GM19468 (cell line): ENCODE data around the gene NCEH1.
"Not testable (repeated sequence)": the region's sequence is repeated elsewhere in the genome, so short reads cannot be mapped to it uniquely, and the experiment has no call there.

ENCODE experiments used
- ATAC-seq: cut with Tn5 transposase; IDR thresholded peaks from one replicate; pipeline ENCODE4 v1.9.1; 2021; ENCODE audit warnings: mild to moderate bottlenecking, moderate library complexity, moderate number of reproducible peaks; ENCODE audit not compliant: unreplicated experiment; ENCODE audit errors: extremely low read depth

Gene NCEH1, protein sequence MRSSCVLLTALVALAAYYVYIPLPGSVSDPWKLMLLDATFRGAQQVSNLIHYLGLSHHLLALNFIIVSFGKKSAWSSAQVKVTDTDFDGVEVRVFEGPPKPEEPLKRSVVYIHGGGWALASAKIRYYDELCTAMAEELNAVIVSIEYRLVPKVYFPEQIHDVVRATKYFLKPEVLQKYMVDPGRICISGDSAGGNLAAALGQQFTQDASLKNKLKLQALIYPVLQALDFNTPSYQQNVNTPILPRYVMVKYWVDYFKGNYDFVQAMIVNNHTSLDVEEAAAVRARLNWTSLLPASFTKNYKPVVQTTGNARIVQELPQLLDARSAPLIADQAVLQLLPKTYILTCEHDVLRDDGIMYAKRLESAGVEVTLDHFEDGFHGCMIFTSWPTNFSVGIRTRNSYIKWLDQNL

DNA sequence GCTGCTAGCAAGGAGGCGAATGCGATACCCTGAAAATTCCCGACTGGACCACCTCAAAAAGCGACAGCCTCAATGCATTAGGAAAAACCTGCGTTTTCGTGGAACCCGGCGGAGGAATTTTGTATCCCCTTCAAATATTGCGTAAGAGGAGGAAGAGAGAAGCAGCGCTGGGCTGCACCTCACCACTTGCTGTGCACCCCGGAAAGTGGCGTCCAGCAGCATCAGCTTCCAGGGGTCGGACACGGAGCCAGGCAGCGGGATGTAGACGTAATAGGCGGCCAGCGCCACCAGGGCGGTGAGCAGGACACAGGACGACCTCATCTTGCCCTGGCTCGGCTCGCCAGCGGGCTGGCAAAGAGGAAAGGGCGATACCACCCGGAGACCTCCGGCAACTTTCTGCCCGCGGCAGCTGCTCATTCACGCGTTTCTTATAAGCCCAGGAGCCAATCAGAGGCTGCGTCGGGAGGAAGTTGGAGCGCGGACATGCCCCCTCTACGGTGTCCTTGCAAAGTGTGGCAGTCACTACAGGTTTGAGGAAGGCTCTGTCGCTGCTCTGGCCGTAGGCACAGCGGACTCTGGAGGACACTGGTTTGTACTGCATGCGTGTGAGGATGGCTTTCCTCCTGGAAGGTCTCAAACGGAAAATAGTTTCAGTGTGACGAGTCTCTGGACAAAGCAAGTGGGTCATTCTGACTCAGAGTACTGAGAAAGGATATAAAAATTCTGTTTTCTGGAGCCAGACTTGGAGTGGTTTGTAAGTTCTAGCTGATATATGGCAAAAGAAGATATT lies at the start of gene NCEH1:
Gene NCEH1 (minus strand): TSS at position 404 of the 790 bp plus-strand sequence. CDS start 83 bp downstream, at position 321.
- ATAC-seq, result peak; percentile 100

DNA sequence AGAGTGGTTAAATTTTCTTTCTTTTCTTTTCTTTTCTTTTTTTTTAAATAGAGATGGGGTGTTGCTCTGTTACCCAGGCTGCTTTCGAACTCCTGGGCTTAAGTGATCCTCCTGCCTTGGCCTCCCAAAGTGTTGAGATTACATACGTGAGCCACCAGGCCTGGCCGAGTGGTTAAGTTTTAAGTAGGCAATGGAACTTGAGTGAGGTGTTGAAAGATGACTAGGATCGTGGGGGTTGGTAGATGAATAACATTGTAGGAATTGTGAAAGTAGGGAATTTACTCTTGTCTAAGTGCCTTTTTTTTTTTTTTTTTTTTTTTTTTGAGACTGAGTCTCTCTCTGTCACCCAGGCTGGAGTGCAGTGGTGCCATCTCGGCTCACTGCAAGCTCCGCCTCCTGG lies 49.5 kb upstream of the NCEH1 start:
- not testable (repeated sequence) for ATAC-seq

DNA sequence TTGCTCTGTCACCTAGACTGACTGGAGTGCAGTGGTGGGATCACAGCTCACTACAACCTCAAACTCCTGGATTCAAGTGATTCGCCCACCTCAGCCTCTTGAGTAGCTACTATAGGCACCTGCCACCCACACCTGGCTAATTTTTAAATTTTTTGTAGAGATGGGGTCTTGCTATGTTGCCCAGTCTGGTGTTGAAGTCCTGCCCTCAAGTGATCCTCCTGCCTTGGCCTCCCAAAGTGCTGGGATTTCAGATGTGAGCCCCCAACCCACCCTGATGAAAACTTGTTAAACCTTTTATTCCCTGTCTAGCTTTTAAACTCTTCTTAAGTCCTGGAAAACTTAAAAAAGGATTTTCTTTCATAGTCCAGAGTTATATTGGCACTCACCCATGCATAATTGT lies 42.3 kb upstream of the NCEH1 start:
- no peak for ATAC-seq

DNA sequence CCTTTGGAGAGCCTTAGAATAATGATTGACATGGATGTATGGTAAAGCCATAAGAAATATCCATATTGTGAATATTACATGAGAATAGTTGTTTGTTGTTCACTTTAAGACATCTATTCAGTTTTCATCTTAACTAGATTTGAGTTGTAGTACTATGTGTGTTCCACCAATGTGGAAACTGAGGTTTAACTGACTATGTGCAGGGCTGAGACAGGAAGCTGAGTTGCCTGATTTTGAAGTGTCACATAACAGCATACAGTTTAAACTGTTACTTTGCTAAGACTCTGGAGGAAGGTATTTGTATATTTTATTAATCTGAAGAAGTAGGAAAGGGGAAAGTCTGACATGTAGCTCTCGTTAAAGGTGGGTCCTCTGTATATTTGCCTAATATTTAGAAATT lies 41.8 kb upstream of the NCEH1 start:
- ATAC-seq, result no peak

DNA sequence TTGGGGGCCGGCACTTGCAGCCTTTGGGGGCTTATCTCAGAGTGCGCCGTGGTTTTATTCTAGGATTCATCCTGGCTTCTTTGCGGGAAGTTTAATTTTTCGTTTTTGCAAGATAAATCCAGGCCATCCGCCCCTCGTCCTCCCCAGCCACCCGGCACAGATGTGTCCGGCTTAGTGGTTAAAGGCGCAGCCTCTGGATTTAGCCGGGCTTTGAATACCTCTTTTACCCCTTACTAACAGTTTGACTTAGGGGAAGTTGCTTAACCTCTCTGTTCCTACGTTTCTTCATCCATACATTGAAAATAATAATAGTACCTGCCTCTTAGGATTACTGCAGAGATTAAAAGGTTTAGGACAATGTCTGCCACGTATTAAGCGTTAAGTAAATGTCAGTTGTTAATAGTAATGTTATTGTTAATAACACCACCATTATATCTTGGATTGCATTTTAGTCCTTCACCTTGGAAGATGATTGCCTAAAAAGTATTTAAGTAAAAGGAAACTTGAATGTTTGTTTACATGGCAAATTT lies 40.4 kb upstream of the NCEH1 start:
- ATAC-seq, result no peak

DNA sequence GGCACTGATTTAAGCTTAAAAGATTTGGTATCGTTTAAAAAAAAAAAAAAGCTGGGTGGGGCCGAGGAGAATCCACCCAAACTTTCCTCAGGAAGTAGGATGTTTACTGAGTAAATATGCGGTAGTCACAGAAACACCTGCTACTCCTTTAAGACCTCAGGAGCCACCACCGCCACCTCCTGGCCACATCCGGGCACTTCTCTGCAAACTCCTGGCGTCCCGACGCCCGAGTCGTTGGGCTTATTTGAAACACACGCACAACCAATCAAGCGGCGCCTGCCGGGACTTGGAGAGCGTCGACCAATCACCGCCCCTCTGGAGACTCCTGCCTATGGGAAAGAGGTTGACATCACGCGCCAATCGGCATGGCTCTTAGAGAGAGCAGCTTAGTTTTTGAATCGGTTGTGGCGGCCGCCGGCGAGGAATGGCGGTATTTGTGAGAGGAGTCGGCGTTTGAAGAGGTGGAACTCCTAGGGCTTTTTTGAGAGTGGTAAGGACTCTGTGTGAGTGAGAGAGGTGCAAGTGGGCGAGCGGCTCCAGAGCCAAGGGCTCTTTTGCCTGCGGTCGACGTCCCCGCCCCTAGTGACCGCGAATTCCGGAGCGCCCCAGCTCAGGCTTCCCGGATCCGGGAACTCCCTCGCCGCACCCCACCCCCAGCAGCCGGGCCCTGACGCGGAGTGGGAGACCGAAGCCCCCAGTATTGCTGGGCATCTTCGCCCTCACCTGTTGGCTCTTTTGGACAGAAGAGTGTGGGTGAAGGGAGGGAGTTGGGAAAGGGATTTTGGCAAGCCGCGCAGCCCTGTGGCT lies 39.7 kb upstream of the NCEH1 start, which contains the start of gene ECT2:
Gene ECT2 (plus strand): TSS at position 359 of the 807 bp plus-strand sequence. CDS start 3,805 bp downstream, outside the sequence.
- ATAC-seq, result peak; percentile 97

DNA sequence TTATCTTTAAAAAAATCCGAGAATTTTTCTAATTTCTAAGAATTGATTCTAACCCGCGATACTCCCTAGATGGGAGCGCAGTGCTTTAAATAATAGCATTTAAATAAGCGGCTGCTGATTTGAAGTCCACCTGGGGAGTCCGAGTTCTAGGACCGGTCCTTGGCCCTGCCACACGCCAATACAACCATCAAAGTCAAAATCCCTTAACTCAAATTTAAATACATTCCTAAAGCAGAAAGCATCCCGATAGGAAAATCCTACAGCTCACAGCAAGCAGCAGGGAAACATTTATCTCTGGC lies 39.2 kb upstream of the NCEH1 start:
- no peak for ATAC-seq

DNA sequence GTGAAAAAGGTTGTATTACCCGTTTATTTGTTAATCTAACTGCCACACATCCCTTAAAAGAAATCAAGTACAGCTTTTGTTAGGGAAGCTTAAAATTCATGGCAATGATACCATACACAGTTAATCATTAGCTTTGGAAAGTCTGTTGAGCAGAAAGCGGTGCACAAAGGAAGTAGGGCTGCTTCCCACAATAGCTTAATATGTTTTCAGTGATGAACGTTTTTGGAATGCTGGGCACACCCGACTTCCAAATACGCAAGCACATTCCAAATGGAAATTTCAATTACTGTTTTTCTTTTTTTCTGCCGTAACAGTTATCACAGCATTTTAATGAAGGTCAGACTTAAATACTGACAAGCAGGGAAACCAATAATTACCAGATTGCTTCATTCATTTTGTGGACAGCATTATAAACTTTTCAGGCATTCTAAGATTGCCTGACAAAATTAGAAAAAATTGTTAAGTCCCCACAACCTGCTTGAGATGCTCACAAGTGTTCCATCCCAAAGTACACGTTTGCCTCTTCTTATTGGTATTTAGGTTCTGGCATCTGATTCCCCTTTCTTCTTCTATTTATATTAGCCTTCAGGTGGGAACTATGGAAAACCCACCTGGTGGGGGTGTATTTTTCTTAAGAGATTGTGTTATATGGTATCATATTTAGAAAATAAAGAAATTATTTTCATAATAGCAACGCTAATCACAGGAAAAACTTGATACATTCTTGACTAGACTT lies 38.5 kb upstream of the NCEH1 start:
- no peak for ATAC-seq

DNA sequence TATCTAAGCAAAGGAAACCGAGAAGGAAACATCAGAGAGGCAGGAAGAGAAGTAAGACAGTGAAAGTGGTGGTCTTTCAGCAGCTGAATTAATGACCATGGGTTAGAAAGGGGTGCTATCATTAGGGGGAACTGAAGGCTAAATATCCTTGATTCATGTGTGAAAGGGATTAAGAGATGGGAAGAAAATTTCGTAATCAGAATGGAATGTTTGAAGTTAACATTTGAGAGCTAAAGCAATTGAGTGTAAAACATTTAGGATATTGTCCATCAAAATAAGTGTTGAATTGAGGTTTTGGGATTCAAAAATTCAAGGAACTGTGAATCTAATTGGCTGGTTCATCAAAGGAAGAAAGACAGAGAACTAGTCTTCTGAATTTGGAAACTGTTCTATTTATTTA lies 35.6 kb upstream of the NCEH1 start:
- ATAC-seq, result no peak

DNA sequence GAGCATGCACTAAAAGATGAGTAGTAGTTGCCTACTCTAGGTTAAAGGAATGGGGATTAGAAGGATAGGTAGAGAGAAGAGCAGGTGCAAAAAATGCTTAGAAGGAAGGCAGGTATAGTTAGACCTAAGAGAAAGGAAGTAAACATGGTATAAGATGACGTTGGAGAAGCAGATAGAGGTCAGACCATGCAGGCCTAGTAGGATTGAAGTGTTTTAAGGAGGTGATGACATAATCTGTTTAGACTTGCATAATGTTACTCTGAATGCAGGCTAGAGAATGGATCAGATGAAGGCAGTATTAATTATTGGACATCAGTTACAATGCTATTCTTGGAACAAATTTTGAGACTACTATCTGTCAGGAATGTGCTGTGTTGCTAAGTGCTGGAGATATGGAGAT lies 28.6 kb upstream of the NCEH1 start:
- ATAC-seq, result no peak

DNA sequence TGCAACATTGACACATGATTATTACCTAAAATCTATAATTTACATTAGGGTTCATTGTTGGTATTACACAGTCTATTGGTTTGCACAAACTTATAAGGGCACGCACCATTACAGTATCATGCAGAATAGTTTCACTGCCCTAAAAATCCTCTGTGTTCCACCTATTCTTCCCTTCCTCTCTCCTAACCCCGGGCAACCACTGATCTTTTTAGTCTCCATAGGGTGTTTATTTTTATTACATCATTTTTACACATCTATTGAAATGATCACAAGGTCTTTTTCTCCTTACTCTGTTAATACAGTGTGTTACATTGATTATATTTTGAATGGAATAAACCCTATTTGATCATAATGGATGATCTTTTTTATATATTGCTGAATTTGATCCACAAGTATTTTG lies 24.1 kb upstream of the NCEH1 start:
- ATAC-seq, result no peak

DNA sequence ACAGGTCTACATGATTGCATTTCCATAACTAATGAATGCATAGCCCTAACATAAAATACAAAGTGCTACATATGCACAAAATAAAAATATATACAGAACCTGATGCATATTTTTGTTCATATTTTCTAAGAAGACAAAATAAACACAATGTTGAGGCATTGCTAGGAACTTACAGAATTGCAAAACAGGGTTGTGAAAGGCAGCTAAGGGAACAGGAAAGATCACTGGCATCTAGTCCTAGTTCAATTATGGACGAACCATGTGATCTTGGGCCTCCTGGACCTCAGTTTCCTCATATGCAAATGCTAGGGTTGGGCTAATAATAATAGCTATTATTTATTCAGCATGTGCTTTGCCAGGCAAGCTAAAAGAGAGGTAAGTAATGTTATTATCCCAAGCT lies 15.5 kb upstream of the NCEH1 start:
- no peak for ATAC-seq

DNA sequence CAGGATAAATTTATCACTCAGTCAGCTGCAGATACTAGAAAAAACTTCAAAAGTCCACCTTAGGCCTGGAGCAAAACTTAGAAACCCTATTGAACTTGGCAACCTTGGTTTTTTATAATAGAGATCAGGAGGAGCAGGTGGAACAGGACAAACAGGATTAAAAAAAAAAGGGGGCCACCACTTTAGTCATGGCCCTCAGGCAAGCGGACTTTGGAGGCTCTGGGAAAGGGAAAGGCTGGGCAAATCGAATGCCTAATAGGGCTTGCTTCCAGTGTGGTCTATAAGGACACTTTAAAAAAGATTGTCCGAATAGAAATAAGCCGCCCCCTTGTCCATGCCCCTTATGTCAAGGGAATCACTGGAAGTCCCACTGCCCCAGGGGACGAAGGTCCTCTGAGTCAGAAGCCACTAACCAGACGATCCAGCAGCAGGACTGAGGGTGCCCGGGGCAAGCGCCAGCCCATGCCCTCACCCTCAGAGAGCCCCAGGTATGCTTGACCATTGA lies 11.7 kb upstream of the NCEH1 start:
- not testable (repeated sequence) for ATAC-seq

DNA sequence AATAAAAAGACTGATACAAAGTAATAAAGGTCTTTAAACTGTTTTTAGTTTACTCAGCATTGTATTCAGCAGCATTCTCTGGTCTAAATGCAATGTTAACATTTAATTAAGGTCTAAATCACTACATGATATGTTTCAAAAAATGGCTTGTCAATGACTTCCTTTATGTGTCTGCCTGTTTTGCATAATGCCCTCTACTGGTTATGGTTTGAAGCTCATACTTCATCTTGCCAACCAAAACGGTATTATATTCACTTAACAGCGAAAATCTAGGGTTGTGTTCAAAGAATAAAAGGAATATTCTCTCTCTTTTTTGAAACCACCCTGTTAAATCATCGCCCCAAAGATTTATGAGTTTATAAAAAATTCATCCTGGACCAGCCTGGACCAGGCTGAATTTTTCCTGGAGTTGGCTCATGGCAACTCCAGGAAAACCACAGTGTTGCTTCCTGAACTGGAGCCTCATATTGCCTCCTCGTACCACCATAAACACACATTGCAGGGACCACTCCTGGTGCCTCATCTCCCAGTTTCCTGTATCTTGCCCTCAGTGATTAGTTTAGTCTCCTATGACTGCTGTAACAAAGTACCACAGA lies 6.7 kb upstream of the NCEH1 start:
- no peak for ATAC-seq

DNA sequence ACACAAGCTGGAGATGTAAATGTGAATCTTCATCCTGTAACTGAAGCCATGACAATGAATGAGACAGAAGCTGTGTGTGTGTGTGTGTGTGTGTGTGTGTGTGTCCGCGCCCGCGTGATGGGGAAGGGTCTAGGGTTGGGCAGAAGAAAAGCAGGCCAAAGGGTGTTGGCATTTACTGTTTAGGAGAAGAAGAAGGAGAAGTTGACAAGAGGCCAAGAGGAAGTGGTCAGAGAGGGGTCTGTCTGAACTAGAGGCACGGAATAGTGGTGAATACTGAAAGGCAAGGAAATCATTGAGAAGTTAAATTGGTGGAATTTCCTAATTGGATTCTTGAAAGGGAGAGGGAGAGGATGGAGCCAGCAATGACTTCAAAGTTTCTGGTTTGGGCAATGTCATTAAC lies 5.6 kb upstream of the NCEH1 start:
- no peak for ATAC-seq

DNA sequence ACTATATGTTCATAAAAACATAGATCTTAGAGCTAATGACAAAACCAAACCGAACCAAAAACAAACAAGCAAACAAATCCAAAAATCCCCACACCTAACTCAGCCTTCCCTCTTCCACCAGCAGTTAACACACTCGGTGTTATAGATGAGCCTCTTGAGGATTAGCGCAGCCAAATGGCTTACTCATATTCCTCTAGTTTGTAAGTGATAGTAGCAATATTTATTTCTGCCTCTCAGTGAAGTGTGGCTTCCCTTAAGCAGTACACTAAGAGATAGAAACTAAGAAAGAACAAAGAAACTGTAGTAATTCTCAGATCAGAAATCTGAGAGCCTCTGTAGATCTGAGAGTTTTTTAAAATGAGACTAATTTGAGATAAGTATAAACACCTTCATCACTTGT lies 2.4 kb upstream of the NCEH1 start:
- no peak for ATAC-seq

DNA sequence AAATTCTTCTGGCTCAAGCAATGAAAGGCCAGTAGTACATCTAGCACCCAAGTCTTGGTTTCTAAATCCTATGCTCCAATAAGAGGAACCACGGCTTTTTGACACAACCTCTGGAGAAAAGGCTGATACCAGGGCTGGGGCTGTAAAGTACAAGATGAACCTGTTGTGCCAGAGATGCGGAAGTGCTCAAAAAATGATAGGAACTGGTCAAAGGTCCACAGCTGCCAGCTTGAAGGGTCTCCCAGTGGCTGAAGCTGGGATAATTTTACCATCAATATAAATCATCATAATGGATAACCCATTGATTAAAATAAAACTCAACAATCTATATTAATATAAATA lies 558 bp upstream of the NCEH1 start:
- ATAC-seq, result no peak

DNA sequence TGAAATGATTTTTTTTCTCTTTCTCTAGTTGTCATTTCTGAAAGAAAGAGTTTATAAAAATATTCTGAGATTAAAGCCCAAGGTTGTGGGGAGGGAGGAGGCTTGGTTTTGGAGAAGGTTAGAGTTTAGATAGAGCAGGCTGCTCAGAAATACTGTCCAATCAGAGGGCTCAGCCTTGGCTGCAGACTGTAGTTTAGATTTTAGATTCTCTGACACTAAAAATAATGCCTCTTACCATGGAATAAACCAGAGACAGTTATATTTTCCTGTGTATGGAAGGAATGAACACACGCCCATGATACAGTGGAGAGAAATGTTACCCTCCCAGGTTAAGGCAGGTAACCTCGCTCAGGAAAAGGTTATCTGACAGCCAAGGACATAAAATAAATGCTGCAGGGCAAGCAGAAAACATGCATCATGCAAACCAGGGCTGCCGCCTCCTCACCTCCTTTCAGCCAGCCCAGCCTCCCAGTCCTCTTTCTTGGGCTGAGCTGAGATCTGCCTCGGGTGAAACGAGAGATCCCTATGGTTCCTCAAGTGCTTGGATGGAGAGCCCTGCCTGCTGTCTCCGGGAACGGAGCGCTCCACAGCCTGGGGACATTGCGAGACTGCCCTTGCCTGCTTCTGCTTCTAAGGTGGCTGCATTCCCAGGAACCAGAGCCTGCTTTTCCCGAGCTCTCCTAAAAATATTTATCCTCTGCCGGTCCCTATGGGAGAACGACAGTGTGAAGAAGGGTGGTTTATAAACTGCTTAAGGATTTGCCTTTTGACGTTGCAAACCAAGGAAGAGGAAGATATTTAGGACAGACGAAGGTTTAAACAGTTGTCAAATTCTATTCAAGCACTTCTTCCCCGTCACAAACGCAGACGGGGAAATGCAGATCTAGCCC lies 848 bp downstream of the NCEH1 start:
- ATAC-seq, result no peak
